IMR-90 (cell line): ENCODE results near the gene KCTD10. TPM values are rescaled to one million over a fixed set of nuclear protein-coding genes. Genes with fewer than 3 reads are reported as not detected.

Source experiments
- ATAC-seq: fragments of 200-7000 bp; cut with Tn5 transposase; 2 replicates; pipeline ENCODE4 v1.9.1; 2020; ENCODE audit warnings: low read depth, mild to moderate bottlenecking, moderate library complexity
- BruUV-seq: library from RNA; stranded (reverse); fragments of 400-500 nt; replicated peaks from 2 replicates; lab custom pipeline; 2021; lab: Mats Ljungman, UMichigan
- CTCF ChIA-PET: fragments of 300-600 bp; formaldehyde crosslinking; extraction: SDS; loops from one replicate; lab custom pipeline; 2021; ENCODE audit warnings: antibody characterized with exemption; lab: Yijun Ruan, JAX
- POLR2A ChIA-PET: fragments of 300-600 bp; sonication (Branson Sonifier 250); formaldehyde crosslinking; loops from one replicate; lab custom pipeline; 2022; ENCODE audit warnings: antibody characterized with exemption; ENCODE audit not compliant: unreplicated experiment; lab: Charles Lee
- DNase-seq: peaks from one replicate; pipeline ENCODE4 v3.0.0; 2013
- H2AFZ ChIP-seq: replicated peaks from 2 replicates; pipeline ENCODE3; 2013; ENCODE audit warnings: low read length, mild to moderate bottlenecking; ENCODE audit not compliant: poor library complexity
- H2AK5ac ChIP-seq: 2 replicates; pipeline ENCODE4 v1.6.1; 2013; ENCODE audit warnings: low read depth, low read length, inconsistent platforms
- H2AK9ac ChIP-seq: replicated peaks from 2 replicates; pipeline ENCODE3; 2013; ENCODE audit warnings: mild to moderate bottlenecking, low read depth, low read length, moderate library complexity; ENCODE audit not compliant: poor library complexity
- H2BK120ac ChIP-seq: 2 replicates; pipeline ENCODE4 v1.6.1; 2013; ENCODE audit warnings: low read depth, low read length, inconsistent platforms
- H2BK15ac ChIP-seq: 3 replicates; pipeline ENCODE4 v1.6.1; 2013; ENCODE audit warnings: low read depth, low read length, inconsistent platforms
- H2BK20ac ChIP-seq: 2 replicates; pipeline ENCODE4 v1.6.1; 2013; ENCODE audit warnings: low read depth, mild to moderate bottlenecking, inconsistent platforms, low read length, moderate library complexity
- H2BK5ac ChIP-seq: 2 replicates; pipeline ENCODE4 v1.6.1; 2013; ENCODE audit warnings: mild to moderate bottlenecking, low read depth, low read length, inconsistent platforms; ENCODE audit not compliant: poor library complexity, severe bottlenecking
- H3K14ac ChIP-seq: replicated peaks from 2 replicates; pipeline ENCODE4 v1.6.1; 2013; ENCODE audit warnings: low read depth, low read length, inconsistent platforms
- H3K18ac ChIP-seq: 2 replicates; pipeline ENCODE4 v1.6.1; 2013; ENCODE audit warnings: low read depth, low read length, control low read depth
- H3K23ac ChIP-seq: 2 replicates; pipeline ENCODE4 v1.6.1; 2013; ENCODE audit warnings: low read depth, low read length, inconsistent platforms
- H3K27ac ChIP-seq: 2 replicates; pipeline ENCODE4 v1.5.1; 2013; ENCODE audit warnings: mild to moderate bottlenecking, control low read depth, low read length; ENCODE audit not compliant: insufficient read depth
- H3K27me3 ChIP-seq: 2 replicates; pipeline ENCODE4 v1.6.1; 2013; ENCODE audit warnings: low read length; ENCODE audit not compliant: control insufficient read depth, insufficient read depth
- H3K36me3 ChIP-seq: 2 replicates; pipeline ENCODE4 v1.6.1; 2013; ENCODE audit warnings: low read length, mixed read lengths; ENCODE audit not compliant: control insufficient read depth, insufficient read depth
- H3K4ac ChIP-seq: 2 replicates; pipeline ENCODE4 v1.6.1; 2013; ENCODE audit warnings: low read depth, low read length, inconsistent platforms
- H3K4me1 ChIP-seq: 2 replicates; pipeline ENCODE4 v1.6.1; 2013; ENCODE audit warnings: low read length, mixed read lengths; ENCODE audit not compliant: control insufficient read depth, insufficient read depth
- H3K4me2 ChIP-seq: 2 replicates; pipeline ENCODE4 v1.6.1; 2013; ENCODE audit warnings: low read depth, mild to moderate bottlenecking, control low read depth, low read length, moderate library complexity
- H3K4me3 ChIP-seq: 2 replicates; pipeline ENCODE4 v1.5.1; 2013; ENCODE audit warnings: low read depth, mild to moderate bottlenecking, control low read depth, low read length, moderate library complexity; ENCODE audit not compliant: insufficient read depth
- H3K56ac ChIP-seq: 2 replicates; pipeline ENCODE4 v1.6.1; 2013; ENCODE audit warnings: low read length, inconsistent platforms; ENCODE audit not compliant: insufficient read depth; ENCODE audit errors: extremely low read depth
- H3K79me1 ChIP-seq, 2 experiments: 2 replicates each; pipeline ENCODE4 v1.6.1; 2013; ENCODE audit warnings: low read length in 2 of 2, inconsistent platforms in 1 of 2, low read depth in 1 of 2
- H3K9ac ChIP-seq: 2 replicates; pipeline ENCODE4 v1.6.1; 2013; ENCODE audit warnings: low read depth, low read length, control low read depth
- H3K9me1 ChIP-seq: 2 replicates; pipeline ENCODE4 v1.6.1; 2013; ENCODE audit warnings: low read length, inconsistent platforms; ENCODE audit not compliant: insufficient read depth
- H3K9me3 ChIP-seq: 2 replicates; pipeline ENCODE4 v1.6.1; 2013; ENCODE audit warnings: low read length; ENCODE audit not compliant: control insufficient read depth, insufficient read depth
- H4K20me1 ChIP-seq: 2 replicates; pipeline ENCODE4 v1.6.1; 2013; ENCODE audit warnings: low read length, inconsistent platforms; ENCODE audit not compliant: insufficient read depth
- H4K5ac ChIP-seq: 2 replicates; pipeline ENCODE4 v1.6.1; 2013; ENCODE audit warnings: mild to moderate bottlenecking, low read depth, low read length, control low read depth
- H4K8ac ChIP-seq, 2 experiments: 2 replicates each; pipeline ENCODE4 v1.6.1; 2013; ENCODE audit warnings: low read depth in 2 of 2, low read length in 2 of 2, control low read depth in 1 of 2, inconsistent platforms in 1 of 2
- H4K91ac ChIP-seq: 2 replicates; pipeline ENCODE4 v1.6.1; 2013; ENCODE audit warnings: low read depth, low read length, inconsistent platforms; ENCODE audit not compliant: insufficient read depth
- BHLHE40 ChIP-seq: fragments of 150-350 bp; IDR thresholded peaks from 2 replicates; pipeline ENCODE4 v1.6.1; 2016; ENCODE audit warnings: mild to moderate bottlenecking, low read depth, low read length
- CEBPB ChIP-seq: IDR thresholded peaks from 2 replicates; pipeline ENCODE4 v1.6.1; 2012; ENCODE audit warnings: low read depth, low read length, improper control_type of control experiment
- FOS ChIP-seq: fragments of 150-350 bp; IDR thresholded peaks from 2 replicates; pipeline ENCODE4 v1.6.1; 2016; ENCODE audit warnings: low read depth, low read length
- MAFK ChIP-seq: IDR thresholded peaks from 2 replicates; pipeline ENCODE4 v1.6.1; 2012; ENCODE audit warnings: low read depth, low read length, improper control_type of control experiment
- MAZ ChIP-seq: IDR thresholded peaks from 2 replicates; pipeline ENCODE4 v1.6.1; 2012; ENCODE audit warnings: low read depth, mild to moderate bottlenecking, low read length, improper control_type of control experiment, moderate library complexity, borderline replicate concordance
- NFE2L2 ChIP-seq: fragments of 150-350 bp; IDR thresholded peaks from 2 replicates; pipeline ENCODE4 v1.6.1; 2016; ENCODE audit warnings: low read depth, mild to moderate bottlenecking, low read length
- RFX5 ChIP-seq: IDR thresholded peaks from 2 replicates; pipeline ENCODE4 v1.8.0; 2012; ENCODE audit warnings: low read depth, mild to moderate bottlenecking, low read length, moderate library complexity
- SMC3 ChIP-seq: fragments of 150-350 bp; IDR thresholded peaks from 2 replicates; pipeline ENCODE4 v1.6.1; 2016; ENCODE audit warnings: low read depth, mild to moderate bottlenecking, antibody characterized with exemption, low read length, moderate library complexity
- WGBS, 2 experiments: methylation state at CpG; one replicate each; pipeline versions ENCODE4 v1.1.5 to v1.1.7; 2013; ENCODE audit warnings: missing lambda C conversion rate in 2 of 2; ENCODE audit not compliant: insufficient read length in 1 of 2; ENCODE audit errors: extremely low coverage in 2 of 2; 5-methylcytosine and 5-hydroxymethylcytosine counted together
- dilution Hi-C: fragments of 300-500 bp; cut with HindIII; formaldehyde crosslinking; loops from one replicate; pipeline ENCODE4 v1.14.3; 2018; ENCODE audit warnings: low sequenced_read_pairs; ENCODE audit not compliant: unreplicated experiment
- in situ Hi-C: fragments of 300-500 bp; cut with MboI; formaldehyde crosslinking; loops from 3 replicates; pipeline ENCODE4 v1.14.3; 2019; ENCODE audit warnings: low sequenced_read_pairs, inconsistent platforms, mixed read lengths
- intact Hi-C: fragments of 100-400 bp; cut with micrococcal nuclease; formaldehyde crosslinking; loops from 2 replicates; pipeline ENCODE4 v1.10.0; 2022
- polyA plus RNA-seq, 3 experiments: library from polyadenylated mRNA; depleted of rRNA; stranded (reverse); fragments of >200 nt; gene quantifications; 2 replicates each; pipeline ENCODE4 v1.2.3, GENCODE V29; 2012; ENCODE audit warnings: low replicate concordance in 1 of 3
- total RNA-seq: library from RNA; depleted of rRNA; stranded (reverse); fragments of >200 nt; gene quantifications from 2 replicates; pipeline ENCODE4 v1.2.3, GENCODE V29; 2012

The KCTD10 gene
- total and polyA plus RNA-seq, 2 of the 4 experiments (the other 2 are of a cell fraction) = 72.1 to 88.4 TPM

DNA sequence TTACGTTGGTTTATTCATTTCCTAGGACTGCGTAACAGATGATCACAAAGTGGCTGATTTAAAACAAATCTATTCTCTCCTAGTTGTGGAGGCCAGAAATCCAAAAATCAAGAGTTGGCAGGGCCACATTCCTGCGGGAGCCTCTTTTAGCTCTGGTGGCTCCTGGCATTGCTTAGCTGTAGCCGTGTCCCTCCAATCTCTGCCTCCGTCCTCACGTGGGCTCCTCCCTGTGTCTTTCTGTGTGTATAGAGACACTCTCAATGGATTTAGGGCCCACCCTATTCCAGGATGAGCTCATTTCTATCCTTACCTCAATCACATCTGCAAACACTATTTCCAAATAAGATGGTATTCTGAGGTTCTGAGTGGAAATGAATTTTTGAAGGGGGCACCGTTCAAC lies 42.5 kb downstream of the KCTD10 start:
- ChIA-PET POLR2A (no interaction called here), CTCF (interaction anchor here (0.9 kb wide), 1 partner anchor 84 kb away, joined by 3 read pairs; no protein-coding TSS in a partner anchor)
- H4K8ac ChIP-seq = no peak overlapping the region
- H3K9me3 ChIP-seq = no peaks in the 10 kb centered on the region
- H2AK5ac ChIP-seq = no peak overlapping the region
- H2BK120ac ChIP-seq = no peak overlapping the region
- dilution Hi-C loops (no loop called here), intact Hi-C loops (no loop called here), in situ Hi-C loops (loop anchor here (5.0 kb wide), 1 partner anchor 43 kb away; the partner anchor contains the start of genes KCTD10 and UBE3B)
- H3K36me3 ChIP-seq = no peaks in the 10 kb centered on the region
- H2BK15ac ChIP-seq = no peak overlapping the region
- no peaks in the 10 kb centered on the region for H3K79me1 ChIP-seq
- no peaks in the 10 kb centered on the region; the same call in 1 of the 2 replicates for H3K9me1 ChIP-seq
- H2AK9ac ChIP-seq = no peak overlapping the region
- H3K27me3 ChIP-seq = no peaks in the 10 kb centered on the region
- H3K23ac ChIP-seq = no peak overlapping the region
- H2BK5ac ChIP-seq = no peak overlapping the region
- H3K4me1 ChIP-seq = no peaks in the 10 kb centered on the region; the same call in 1 of the 2 replicates
- H3K4ac ChIP-seq = no peak overlapping the region
- 100% methylated on average over 1 of the region's 7 CpGs; no CpG with 5 or more reads in 1 of the 2 experiments for WGBS, 2 experiments
- no peak overlapping the region for H3K4me2 ChIP-seq
- no peak overlapping the region for H3K56ac ChIP-seq
- H3K9ac ChIP-seq = no peak overlapping the region
- no peak overlapping the region for H2AFZ ChIP-seq
- DNase-seq (no peak), ATAC-seq (no peak)
- H4K91ac ChIP-seq = no peak overlapping the region
- H2BK20ac ChIP-seq = no peak overlapping the region
- H3K18ac ChIP-seq = no peak overlapping the region
- BruUV-seq = no TSS peak
- H3K14ac ChIP-seq = no peak overlapping the region
- H3K4me3 ChIP-seq = no peak overlapping the region
- TF ChIP-seq MAFK (no peak), CEBPB (no peak), SMC3 (no peak), RFX5 (no peak), FOS (no peak), NFE2L2 (no peak), BHLHE40 (no peak), MAZ (no peak)
- H4K5ac ChIP-seq = no peak overlapping the region
- no peak overlapping the region for H3K27ac ChIP-seq
- no peaks in the 10 kb centered on the region for H4K20me1 ChIP-seq
